Measurements from ENCODE around the gene CISD1. TPM values are rescaled to one million over a fixed set of nuclear protein-coding genes. Genes with fewer than 3 reads are reported as not detected.

CISD1 gene
- total and polyA plus RNA-seq, 2 of the 4 experiments (the other 2 are of a cell fraction), result 28.2 to 34.6 TPM

GRCh38 chr10:58265249-58265648 lies 3.7 kb upstream of the CISD1 start:
- CTCF ChIA-PET, result interaction anchor here (0.7 kb wide), 1 partner anchor 12 kb away, joined by 3 read pairs; no protein-coding TSS in a partner anchor
- H2BK15ac ChIP-seq (ENCODE audit: low read depth, low read length), result no peak overlapping the region
- H3K4me2 ChIP-seq (ENCODE audit: low read depth, low read length), result peak overlapping the region; percentile 85; the same call in 1 of the 2 replicates
- no peak overlapping the region for H2AK5ac ChIP-seq (ENCODE audit: low read depth, low read length)
- TF ChIP-seq MXI1 (IDR thresholded peaks at IDR 0.05; ENCODE audit: borderline replicate concordance, low read depth, low read length) (no peak), MAFK (IDR thresholded peaks at IDR 0.05; ENCODE audit: low read depth, low read length) (no peak), CHD1 (IDR thresholded peaks at IDR 0.05; ENCODE audit: low read depth, low read length) (no peak), MAZ (IDR thresholded peaks at IDR 0.05; ENCODE audit: borderline replicate concordance, low read depth, low read length) (no peak), RAD21 (IDR thresholded peaks at IDR 0.05; ENCODE audit: low read length) (no peak), POLR2A (IDR thresholded peaks at IDR 0.05; ENCODE audit: low read depth, low read length) (no peak), NFE2L2 (IDR thresholded peaks at IDR 0.05; ENCODE audit: low read depth, low read length) (no peak), RFX5 (IDR thresholded peaks at IDR 0.05; ENCODE audit: low read depth, low read length) (no peak), FOS (IDR thresholded peaks at IDR 0.05; ENCODE audit: low read depth, low read length) (no peak), CTCF (conservative IDR thresholded peaks at IDR 0.05; ENCODE audit: low read depth, low read length) (no peak), RCOR1 (IDR thresholded peaks at IDR 0.05; ENCODE audit: insufficient replicate concordance, low read length) (no peak), CEBPB (IDR thresholded peaks at IDR 0.05; ENCODE audit: low read depth, low read length) (no peak), USF2 (IDR thresholded peaks at IDR 0.05; ENCODE audit: low read depth, low read length) (no peak), ELK1 (IDR thresholded peaks at IDR 0.05; ENCODE audit: borderline replicate concordance, low read depth, low read length) (no peak), SMC3 (IDR thresholded peaks at IDR 0.05; ENCODE audit: low read depth, low read length) (no peak), BHLHE40 (IDR thresholded peaks at IDR 0.05; ENCODE audit: low read depth, low read length) (no peak)
- H3K27me3 ChIP-seq (ENCODE audit: control insufficient read depth, insufficient read depth, low read length), result no peaks in the 10 kb centered on the region
- H4K91ac ChIP-seq (ENCODE audit: insufficient read depth, low read depth, low read length), result no peak overlapping the region
- no peak overlapping the region for H2BK120ac ChIP-seq (ENCODE audit: low read depth, low read length)
- peak overlapping the region; percentile 73 for H2BK5ac ChIP-seq (ENCODE audit: low read depth, low read length, poor library complexity, severe bottlenecking)
- no peak overlapping the region for H3K14ac ChIP-seq (replicated peaks; ENCODE audit: low read depth, low read length)
- H3K36me3 ChIP-seq (ENCODE audit: control insufficient read depth, insufficient read depth, low read length), result no peaks in the 10 kb centered on the region
- DNase-seq (no peak), ATAC-seq (ENCODE audit: low read depth) (no peak)
- no peaks in the 10 kb centered on the region for H3K4me1 ChIP-seq (ENCODE audit: control insufficient read depth, insufficient read depth, low read length)
- no peak overlapping the region for H3K4ac ChIP-seq (ENCODE audit: low read depth, low read length)
- POLR2A ChIA-PET (ENCODE audit: unreplicated experiment), result no interaction called here
- no peak overlapping the region for H3K23ac ChIP-seq (ENCODE audit: low read depth, low read length)
- WGBS, 2 experiments (ENCODE audit: extremely low coverage in 2 of 2, insufficient read length in 1 of 2), result no CpG with 5 or more reads among the region's 1 CpG
- no peak overlapping the region for H3K4me3 ChIP-seq (ENCODE audit: insufficient read depth, low read depth, low read length)
- dilution Hi-C loops (cut with HindIII; ENCODE audit: low sequenced_read_pairs, unreplicated experiment) (no loop called here), in situ Hi-C loops (cut with MboI; ENCODE audit: low sequenced_read_pairs) (no loop called here), intact Hi-C loops (cut with micrococcal nuclease) (no loop called here)
- H2AFZ ChIP-seq (replicated peaks; ENCODE audit: low read length, poor library complexity), result no peak overlapping the region
- H3K27ac ChIP-seq (ENCODE audit: insufficient read depth, low read length), result no peak overlapping the region
- no peak overlapping the region for H3K56ac ChIP-seq (ENCODE audit: extremely low read depth, insufficient read depth, low read length)
- H4K8ac ChIP-seq (ENCODE audit: low read depth in 2 of 2, low read length in 2 of 2), result no peak overlapping the region
- H3K9me1 ChIP-seq (ENCODE audit: insufficient read depth, low read length), result no peaks in the 10 kb centered on the region
- no peak overlapping the region; the same call in 1 of the 2 replicates for H3K9ac ChIP-seq (ENCODE audit: low read depth, low read length)
- no TSS peak for BruUV-seq (replicated peaks)
- no peaks in the 10 kb centered on the region for H4K20me1 ChIP-seq (ENCODE audit: insufficient read depth, low read length)
- H4K5ac ChIP-seq (ENCODE audit: low read depth, low read length), result no peak overlapping the region
- H3K9me3 ChIP-seq (ENCODE audit: control insufficient read depth, insufficient read depth, low read length), result no peaks in the 10 kb centered on the region
- no peak overlapping the region for H2AK9ac ChIP-seq (replicated peaks; ENCODE audit: low read depth, low read length, poor library complexity)
- H2BK20ac ChIP-seq (ENCODE audit: low read depth, low read length), result no peak overlapping the region
- no peak overlapping the region for H3K18ac ChIP-seq (ENCODE audit: low read depth, low read length)
- peaks cover 9 to 28% of the 10 kb centered on the region in 2 experiments for H3K79me1 ChIP-seq (ENCODE audit: low read depth in 1 of 2, low read length in 2 of 2)
